NCI-H1048 (cell line): ENCODE results near the gene PDPK1.
"Not testable (repeated sequence)": the region's sequence is repeated elsewhere in the genome, so short reads cannot be mapped to it uniquely, and the experiment has no call there.

Source experiments
- DNase-seq: peaks from one replicate; lab custom pipeline; 2025; lab: John Stamatoyannopoulos, UW

PDPK1 gene

DNA sequence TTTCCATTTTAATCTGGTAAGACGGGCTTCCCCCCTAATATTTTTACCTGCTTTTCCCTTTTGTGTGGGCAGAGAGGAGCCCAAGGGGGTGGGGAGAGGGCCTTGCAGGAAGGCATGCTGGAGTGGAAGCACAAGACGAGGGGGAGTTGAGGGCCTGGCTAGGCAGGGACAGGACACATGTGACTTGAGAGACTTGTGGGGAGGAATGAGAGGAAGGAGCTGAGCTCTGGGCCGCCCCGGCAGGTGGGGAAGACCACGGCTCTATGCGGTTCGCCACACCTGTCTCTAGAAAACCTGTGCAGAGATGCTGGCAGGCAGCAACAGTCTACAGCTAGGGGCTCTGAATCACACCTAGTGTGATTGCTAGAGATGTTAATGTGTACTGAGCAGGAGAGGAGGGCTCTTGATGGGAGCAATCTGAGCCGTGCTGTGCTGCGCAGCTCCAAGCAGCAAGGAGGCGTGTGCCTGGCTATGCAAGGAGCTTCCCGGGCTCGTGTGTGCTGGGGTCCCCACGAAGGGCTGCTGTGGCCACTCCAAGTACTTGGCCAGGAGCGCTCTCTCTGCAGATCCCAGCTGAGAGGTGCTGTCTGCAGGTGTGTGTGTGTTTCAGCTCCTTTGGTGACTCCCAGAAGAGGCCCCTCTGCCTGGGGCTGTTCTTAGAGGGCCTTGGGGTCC is 50.2 kb downstream of the PDPK1 start:
- no peak for DNase-seq

DNA sequence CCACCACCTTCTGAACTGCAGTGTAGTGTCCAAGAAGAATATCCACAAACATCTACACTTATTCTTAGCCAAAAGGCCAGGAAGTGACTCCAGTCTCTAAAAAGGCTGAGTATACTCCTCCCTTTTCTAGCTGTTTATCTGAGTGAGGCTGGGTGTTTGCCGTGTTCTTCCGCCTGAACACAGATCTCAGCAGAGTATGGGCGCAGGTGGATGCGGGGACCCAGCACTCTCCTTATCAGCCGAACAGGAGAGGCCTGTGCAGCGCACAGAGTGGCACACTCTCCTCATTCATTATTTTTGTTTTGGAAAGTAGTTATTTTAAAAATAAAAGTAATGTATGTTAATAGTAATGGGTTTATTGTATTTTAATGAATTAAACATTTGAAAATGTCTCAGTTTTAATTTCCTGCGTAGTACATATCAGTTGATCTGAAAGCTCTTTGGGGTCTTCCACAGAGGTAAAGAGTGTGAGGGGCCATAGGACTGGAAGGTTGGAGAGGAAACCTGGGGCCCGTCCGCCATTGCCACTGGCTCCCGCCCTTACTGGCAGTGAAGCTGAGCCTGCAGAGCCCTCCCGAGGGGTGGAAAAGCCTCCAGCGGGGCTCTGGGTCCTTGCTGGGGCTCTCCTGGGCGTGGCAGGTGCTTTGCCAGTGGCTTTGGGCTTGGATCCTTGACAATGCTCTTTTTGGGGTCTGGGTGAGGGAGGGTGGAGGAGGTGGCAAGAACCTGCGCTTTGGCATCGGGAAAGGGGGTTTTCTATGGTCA is 53.8 kb downstream of the PDPK1 start:
- DNase-seq: no peak

DNA sequence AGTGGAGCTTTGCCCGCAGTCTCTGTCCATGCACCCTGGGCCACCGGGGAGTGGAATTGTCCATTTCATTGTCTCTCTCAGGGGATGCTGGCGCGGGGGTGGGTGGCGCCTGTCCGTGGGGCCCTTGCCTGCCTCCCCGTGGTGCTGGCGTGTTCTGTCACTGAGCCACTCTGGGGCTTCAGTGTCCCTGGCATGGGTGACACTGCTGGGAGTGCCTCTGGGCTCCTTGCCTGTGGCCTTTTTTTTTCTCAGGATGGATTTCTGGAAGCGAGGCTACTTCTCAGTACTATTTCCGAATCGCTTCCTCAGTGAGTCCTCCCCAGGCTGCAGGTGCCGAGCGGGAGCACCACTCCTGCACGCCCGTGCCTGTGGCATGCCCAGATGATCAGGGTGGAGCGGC is 55.0 kb downstream of the PDPK1 start:
- DNase-seq: no peak

DNA sequence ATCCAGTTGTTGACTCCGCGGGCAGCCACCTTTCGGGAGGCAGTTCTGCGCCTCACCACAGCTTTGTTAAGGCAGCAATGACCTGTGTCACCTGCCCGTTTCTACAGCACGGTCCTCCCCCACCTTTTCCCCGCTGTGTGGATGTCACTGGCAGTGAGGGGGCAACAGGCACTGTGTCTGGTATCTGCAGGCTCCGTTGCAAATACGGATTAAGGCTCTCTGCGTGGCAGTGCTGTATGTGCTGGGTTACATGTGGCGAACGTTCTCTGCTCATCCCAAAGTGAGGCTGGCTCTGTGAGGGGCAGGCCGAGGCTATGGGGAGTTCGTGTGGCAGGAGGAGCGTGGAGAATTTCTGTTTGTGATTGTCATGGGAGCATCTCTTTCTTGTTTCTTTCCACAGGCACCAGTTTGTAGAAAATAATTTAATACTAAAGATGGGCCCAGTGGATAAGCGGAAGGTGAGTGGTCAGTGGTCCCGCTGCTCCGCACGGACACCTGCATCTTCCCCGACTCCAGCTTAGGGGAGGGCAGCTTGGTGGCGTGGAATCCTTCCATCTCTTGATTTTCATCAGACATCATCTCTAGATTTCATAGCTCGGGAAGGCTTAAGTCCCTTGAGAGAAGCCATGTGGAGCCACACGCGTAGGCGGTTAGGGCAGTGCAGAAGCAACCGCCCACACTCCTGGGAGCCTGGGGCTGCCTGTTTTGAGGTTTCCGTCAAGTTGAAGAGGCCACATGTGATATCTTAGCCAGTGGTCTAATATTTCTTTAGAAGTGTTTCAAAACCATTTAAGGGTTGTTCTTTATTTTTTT is 57.8 kb downstream of the PDPK1 start:
- no peak for DNase-seq

DNA sequence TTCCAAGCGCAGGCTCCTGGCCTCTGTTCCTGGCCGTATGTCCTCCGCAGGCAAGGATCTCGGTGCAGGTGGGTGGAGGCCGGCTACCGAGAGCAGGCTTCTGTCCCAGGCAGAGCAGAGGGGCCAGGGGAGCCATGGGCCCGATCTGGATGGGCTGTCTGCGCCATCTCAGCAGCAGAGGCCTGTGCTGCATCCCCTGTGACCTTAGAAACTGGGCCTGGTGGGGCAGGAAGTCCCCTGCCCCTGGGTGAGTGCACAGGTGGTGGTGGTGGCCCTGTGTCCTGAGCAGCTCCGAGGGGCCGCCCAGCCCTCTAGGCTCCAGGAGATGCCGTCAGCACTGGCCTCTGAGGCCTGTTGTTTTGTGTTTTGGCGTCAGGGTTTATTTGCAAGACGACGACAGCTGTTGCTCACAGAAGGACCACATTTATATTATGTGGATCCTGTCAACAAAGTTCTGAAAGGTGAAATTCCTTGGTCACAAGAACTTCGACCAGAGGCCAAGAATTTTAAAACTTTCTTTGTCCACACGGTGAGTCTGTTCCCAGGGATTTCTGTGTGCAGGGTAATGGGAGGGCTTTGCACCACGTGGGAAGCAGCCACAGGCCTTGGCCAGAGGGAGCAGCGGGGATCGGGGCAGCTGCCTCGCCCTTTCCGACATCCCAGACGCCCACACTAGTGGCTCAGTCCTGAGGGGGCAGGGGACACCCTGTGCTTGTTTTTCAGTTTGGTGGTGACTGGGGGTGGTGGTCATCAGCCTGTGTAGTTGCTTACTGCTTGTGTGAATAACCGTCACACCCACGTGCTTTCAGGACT is 59.1 kb downstream of the PDPK1 start:
- DNase-seq: no peak

DNA sequence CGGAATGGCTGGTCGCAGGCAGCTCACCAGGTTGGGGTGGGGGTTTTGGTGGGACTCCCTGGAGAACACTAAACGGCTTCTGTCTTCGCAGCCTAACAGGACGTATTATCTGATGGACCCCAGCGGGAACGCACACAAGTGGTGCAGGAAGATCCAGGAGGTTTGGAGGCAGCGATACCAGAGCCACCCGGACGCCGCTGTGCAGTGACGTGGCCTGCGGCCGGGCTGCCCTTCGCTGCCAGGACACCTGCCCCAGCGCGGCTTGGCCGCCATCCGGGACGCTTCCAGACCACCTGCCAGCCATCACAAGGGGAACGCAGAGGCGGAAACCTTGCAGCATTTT is 59.7 kb downstream of the PDPK1 start:
- no peak for DNase-seq

DNA sequence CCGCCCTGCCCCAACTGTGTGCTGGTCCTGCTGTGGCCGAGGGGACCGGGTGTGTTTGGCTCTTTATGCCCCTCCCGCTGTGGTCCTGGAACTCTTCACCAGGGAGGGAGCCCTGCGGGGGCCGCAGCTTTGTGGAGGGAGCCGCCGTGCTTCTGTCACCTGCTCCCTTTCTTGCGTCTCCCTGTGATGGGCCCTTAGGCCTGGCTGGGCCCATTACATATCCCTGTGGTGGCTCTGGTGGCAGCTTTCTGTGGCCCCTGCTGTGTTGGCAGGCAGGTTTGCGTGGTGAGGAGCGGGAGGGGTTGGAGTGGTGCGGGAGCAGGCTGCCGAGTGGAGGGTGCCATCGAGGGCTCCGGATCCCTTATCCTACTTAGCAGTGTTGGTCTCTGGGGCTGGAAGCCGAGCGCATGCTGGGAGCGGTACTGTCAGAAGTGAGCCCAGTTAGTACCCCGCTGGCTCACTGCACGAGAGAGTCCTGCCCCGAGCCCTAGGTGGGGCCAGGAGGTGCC is 60.4 kb downstream of the PDPK1 start:
- DNase-seq: no peak

DNA sequence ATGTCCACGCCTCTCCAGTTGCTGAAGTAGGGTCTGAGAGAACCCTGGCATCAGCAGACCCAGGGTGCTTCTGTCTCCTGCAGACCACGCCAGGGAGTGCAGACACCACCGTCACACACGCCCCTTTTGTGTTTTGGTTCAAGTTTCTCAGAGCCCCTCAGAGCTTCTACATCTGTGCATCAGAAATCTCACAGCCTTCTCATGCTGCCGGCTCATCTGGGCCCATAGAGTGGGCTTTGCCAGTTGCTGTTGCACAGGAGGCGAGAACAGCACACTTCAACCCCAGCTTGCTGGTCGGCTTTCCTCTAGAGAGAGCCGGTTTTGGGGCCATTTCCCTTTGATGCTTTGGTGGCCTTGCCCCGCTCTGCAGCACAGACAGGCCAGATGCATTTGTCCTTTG is 60.9 kb downstream of the PDPK1 start:
- no peak for DNase-seq

DNA sequence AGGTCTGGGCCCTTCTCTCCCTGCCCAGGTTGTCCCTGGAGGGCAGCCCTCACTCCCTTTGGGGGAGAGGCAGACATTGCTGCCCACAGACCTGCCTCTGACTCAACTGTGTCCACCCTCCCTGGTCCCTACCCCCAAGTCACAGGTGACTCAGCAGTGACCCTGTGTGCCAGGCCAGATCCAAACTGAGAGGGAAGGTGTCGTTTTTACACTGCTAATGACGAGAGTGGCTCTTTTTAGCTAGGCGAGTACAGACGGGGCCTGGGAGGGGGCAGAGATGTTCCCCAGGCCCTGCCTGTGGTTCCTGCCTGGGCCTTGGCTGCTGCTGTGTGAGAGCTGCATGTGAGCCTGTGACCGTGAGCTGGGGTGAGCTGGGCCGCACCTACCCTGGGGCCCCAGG is 61.3 kb downstream of the PDPK1 start:
- DNase-seq: not testable (repeated sequence)

DNA sequence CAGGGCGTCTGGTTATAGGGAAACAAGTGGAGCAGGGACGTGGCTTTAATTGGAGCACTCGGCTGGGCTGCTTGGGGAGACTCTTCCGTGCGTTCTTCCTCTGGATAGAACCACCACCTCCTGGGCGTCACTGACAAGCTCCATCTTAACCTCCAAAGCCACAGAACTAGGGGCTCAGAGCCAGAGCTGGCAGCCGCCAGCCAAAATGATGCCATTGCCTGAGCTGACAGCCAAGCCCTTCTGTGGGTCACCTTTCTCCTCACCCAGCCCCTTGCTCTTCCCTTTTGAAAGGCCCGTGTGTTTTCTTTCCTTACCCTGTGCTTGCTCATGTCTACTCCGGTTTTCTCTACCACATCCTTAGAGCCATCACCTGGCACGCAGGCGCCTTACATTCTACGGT is 62.0 kb downstream of the PDPK1 start:
- DNase-seq: not testable (repeated sequence)

DNA sequence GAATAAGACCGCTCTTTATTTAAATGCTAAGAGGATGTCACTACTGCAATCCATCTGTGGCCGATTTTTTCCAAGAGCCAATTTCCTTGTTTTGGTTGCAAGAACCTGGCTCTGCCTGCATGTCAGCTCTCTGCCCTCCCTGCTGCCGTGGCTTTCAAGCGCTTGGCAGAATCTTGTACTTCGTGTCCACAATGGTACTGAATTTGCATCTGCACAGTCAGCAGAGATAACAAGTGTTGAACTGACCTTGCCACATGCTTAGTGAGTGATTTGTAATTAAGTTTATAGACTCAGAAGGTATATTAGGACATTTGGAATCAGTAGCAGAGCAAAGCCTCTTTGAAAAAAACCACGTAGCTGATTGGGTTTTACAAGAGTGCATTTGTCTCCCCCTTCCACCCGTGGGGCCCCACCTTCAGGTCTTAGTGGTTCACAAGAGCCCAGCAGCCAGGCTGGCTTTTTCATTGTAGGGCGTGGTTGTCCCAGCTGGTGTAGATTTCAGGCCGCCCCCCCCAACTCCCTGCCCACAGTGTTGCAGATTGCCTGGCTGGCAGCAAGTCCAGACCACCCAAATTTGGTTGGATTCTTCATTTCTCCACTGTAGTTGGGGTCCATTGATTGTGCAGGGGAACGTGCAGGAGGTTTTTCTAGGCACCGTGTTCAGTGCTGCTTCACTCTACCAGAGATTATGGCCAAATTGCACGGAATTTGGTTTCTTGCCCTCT is 63.6 kb downstream of the PDPK1 start:
- DNase-seq: not testable (repeated sequence)

DNA sequence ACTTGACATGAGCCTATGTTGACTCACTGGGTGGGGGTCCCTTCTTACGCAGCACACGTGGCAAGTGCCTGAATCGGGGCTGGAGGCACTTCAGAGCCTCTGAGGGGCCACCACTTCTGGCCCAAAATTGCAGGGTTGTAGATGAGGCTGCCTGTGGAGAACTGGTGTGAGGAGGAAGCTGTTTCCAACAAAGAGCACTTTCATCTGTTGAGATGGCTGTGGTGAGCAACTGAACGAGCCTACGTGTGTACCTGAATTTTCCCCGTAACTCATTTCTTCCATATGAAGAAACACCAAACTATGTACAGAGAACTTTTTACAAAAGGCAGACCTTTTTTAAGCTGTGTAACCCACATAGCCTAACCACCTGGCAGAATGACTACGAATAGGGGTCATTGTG is 64.4 kb downstream of the PDPK1 start:
- DNase-seq: not testable (repeated sequence)

DNA sequence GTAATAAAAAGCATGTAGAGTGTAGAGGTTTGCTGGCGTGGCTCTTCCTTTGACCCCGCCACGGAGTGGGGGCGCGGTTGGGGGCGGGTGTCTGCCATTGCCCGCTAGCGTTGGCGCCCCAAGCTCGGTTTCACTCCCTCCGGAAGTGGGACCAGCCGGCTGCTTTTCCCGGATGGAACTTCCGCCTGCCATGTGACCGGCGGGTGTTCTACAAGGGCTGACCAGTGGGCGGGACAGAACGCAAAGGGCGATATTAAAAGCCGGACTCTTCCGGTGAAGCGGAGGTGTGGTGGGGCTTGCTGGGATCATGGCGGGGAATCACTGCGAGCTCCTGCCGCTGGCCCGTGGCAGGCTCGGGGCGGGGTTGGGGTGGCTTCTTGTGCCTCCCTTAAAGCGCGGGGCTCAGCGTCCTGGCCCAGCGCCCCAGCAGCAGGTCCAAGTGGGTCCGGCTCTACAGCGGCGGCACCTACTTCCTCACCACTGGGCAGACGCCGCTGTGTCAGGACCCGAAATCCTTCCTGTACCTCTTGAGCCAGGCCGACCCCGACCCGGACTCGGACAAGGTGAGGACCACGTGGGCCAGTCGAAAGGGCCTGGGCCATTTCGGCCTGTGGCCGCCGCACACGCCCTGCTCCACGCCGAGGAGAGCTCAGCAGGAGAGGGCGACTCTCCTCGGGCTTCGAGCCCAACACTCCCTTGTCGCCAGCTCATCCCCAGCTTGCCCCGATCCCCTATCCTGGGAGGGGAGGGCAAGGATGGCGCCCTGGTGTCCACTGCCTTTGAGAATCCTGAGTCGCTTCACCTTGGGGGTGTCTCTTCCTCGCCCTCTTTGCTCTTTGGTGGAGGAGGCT is 65.6 kb downstream of the PDPK1 start:
- peak; percentile 68 for DNase-seq

DNA sequence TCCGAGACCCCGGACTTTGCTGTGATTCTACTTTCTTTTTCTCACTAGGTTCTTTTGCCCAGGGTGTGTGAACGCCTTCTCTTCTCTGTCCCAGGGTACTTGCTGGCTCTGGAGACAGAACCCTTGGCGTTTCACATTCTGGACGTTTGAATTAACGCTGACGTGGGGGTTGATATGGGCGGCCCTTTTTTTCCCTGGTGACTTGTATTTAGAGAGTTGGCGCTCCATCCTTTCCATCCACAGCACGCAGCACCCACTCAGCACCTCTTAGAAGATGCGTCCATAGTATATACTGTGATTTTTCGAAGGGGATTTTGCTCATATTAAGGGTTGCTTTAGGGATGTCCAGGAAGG is 66.2 kb downstream of the PDPK1 start:
- DNase-seq: not testable (repeated sequence)

DNA sequence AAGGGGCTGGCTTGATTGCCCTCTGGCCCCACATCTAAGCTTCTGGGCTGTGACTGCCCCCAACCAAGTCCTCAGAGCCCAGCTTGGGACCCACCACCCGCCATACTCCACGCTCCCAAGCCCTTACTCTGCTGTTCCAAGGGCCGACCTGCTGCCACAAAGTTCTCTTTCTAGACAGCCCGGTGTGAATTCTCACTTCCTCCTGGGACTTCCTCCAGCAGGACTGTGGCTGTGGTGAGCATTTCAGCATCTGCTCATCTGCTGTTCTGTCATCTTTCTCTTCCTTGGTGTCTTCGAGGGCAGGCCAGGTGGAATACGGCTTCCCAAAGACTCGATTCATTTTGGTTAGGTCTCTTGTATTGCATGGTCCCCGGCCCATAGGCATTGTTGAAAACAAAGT is 69.0 kb downstream of the PDPK1 start:
- DNase-seq: not testable (repeated sequence)

DNA sequence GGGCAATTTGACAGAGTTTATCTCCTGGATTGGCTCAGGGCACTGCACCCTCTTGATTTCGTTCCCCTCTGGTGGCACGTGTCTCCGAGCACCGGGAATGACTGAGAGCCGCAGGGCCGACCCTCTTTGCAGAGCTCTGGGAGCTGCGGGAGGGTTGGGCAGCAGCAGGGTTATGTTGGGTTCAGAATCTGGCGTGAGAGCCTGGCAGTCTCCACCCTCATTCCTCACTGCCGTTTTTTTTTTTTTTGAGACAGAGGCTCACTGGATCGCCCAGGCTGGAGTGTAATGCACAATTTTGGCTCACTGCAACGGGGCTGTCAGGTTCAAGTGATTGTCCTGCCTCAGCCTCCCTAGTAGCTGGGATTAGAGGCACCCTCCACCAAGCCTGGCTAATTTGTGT is 71.5 kb downstream of the PDPK1 start:
- not testable (repeated sequence) for DNase-seq

DNA sequence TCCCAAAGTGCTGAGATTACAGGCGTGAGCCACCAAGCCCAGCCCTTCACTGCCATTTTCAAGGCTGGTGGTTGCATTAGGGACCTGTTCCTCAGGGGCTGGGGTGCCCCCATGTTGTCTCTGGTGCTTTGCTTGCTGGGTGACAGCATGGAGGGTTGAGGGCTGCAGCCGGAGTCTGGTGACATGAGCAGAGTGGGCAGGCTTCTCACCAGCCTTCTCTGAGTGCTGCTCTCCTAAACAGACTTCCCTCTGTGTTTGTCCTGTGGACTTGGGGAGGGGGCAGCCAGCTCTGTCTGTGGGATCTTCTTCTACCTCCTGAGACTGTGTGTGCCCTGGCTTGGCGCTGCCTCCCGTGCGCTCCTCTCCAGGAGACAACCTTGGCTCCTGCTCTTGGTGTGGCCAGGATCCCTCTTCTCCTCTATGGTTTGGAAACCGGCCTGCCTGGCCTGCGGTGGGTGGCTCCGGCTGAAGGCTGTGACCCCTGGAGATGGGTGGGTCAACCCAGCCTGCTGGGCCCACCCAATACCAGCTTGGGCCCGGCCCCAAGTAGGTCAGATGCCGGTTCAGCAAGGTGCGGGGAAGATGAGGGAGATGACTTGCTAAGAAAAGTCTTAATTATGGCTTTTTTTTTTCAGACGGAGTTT is 72.1 kb downstream of the PDPK1 start:
- DNase-seq: no peak

DNA sequence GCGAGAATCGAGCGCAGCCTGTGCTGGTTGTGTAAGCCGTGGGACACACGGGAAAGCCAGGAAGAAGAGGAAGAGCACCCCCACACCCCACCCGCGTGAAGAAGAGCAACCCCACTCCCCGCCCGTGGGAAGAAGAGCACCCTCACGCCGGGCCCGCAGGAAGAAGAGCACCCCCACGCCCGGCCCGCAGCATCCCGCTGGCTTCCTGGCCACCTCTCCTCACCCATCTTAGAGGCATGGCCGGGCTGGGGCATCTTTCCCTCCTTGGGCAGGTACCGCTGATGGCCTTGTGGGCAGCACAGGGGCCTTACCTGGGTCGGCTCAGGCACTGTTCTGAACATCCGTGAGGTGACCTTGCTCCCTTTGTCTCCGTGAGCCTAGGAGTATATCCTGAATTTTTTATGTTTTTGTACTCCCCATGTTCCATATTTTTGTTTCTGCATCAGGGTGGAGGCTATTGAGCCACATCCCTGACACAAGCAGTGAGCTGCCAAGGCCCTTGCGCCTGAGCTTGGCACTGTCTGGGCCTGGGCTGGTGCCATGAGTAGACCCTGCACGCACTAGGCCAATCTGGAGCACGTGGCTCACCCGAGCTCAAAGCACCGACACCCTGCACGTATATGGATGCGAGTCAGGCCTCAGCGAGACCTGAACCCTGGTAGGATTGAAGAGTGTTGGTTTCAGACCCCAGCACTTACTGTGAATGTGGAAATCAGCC is 73.1 kb downstream of the PDPK1 start:
- no peak for DNase-seq

DNA sequence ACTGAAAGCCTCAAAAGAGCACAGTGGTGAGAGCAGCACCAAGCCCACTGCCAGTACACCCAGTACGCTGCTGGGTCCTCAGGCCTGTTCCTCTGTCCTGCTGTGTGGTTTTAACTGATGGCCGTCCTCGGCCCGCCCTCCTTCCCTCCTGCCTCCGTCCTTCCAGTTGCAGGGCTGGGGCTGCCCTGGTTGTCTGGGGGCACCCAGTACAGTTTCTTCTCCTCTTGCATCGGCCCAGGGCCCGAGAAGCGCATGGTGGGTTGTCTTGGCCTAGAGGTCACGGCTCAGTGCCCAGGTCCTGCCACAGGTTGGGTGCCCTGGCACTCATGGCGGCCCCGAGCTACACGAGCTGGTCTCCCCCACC is 73.7 kb downstream of the PDPK1 start:
- DNase-seq: no peak
